Measurements from ENCODE around the gene CC2D1B. TPM values are rescaled to one million over a fixed set of nuclear protein-coding genes. Genes with fewer than 3 reads are reported as not detected.

The CC2D1B gene
- total and polyA plus RNA-seq, 9 of the 15 experiments (the other 6 are each of a cell fraction or from before 2014, with no cell fraction given): 1.2 to 33.6 (median 25.5) TPM

- TF ChIP-seq HMGXB4 (CRISPR knock-in tag; IDR thresholded peaks at IDR 0.05): no peak
- TF ChIP-seq SMC3 (conservative IDR thresholded peaks at IDR 0.05; ENCODE audit: insufficient read depth, low read depth, low read length): no peak
- no peak for TF ChIP-seq ZNF707 (CRISPR knock-in tag; conservative IDR thresholded peaks at IDR 0.05)
- TF ChIP-seq TOE1 (IDR thresholded peaks at IDR 0.05; ENCODE audit: borderline replicate concordance): peak; percentile 21; the same call in 1 of the 2 replicates
- no peak for TF ChIP-seq TOE1 (CRISPR knock-in tag; IDR thresholded peaks at IDR 0.05; ENCODE audit: borderline replicate concordance, low read depth)
- no peak for TF ChIP-seq MAFF (IDR thresholded peaks at IDR 0.05; ENCODE audit: low read length)
- TF ChIP-seq TFE3 (CRISPR knock-in tag; IDR thresholded peaks at IDR 0.05): no peak
- TF ChIP-seq CBX3 (IDR thresholded peaks at IDR 0.05; ENCODE audit: borderline replicate concordance in 1 of 2, low read length in 2 of 2): no peak
- no peak for TF ChIP-seq ETS2 (tag; IDR thresholded peaks at IDR 0.05; ENCODE audit: borderline replicate concordance, poor library complexity, severe bottlenecking)
- TF ChIP-seq MAZ (CRISPR knock-in tag; conservative IDR thresholded peaks at IDR 0.05 in 1 of 2, IDR thresholded peaks at IDR 0.05 in 1 of 2): no peak
- TF ChIP-seq HINFP (tag; conservative IDR thresholded peaks at IDR 0.05; ENCODE audit: low read depth): no peak
- TF ChIP-seq ZFP1 (CRISPR knock-in tag; IDR thresholded peaks at IDR 0.05): no peak
- no peak for TF ChIP-seq ZNF41 (CRISPR knock-in tag; conservative IDR thresholded peaks at IDR 0.05)
- no peak for TF ChIP-seq ZNF395 (CRISPR knock-in tag; IDR thresholded peaks at IDR 0.05)
- TF ChIP-seq FOXP1 (CRISPR knock-in tag; IDR thresholded peaks at IDR 0.05): no peak
- TF ChIP-seq SRSF9 (IDR thresholded peaks at IDR 0.05; ENCODE audit: borderline replicate concordance, low read depth, low read length): no peak
- TF ChIP-seq FOSL1 (tag; conservative IDR thresholded peaks at IDR 0.05): no peak
- 0 out of 2 replicates have a peak, but pooled peaks have one; percentile 6 for TF ChIP-seq KDM2B (CRISPR knock-in tag; IDR thresholded peaks at IDR 0.05)
- no peak for TF ChIP-seq HMG20B (CRISPR knock-in tag; IDR thresholded peaks at IDR 0.05)
- TF ChIP-seq MEIS2 (IDR thresholded peaks at IDR 0.05; ENCODE audit: partially characterized antibody): peak; percentile 8
- no peak for TF ChIP-seq ARID2 (IDR thresholded peaks at IDR 0.05)
Measured at GRCh38 chr1:52404975-52405338, 39.0 kb upstream of the CC2D1B start (continued).
